PC-9 (cell line): ENCODE results near the gene CLCN2. TPM values are rescaled to one million over a fixed set of nuclear protein-coding genes. Genes with fewer than 3 reads are reported as not detected.

Experiments used
- BruUV-seq: library from RNA; stranded (reverse); fragments of 400-500 nt; replicated peaks from 2 replicates; lab custom pipeline; 2021; lab: Mats Ljungman, UMichigan
- CTCF ChIA-PET: fragments of 300-600 bp; sonication (Branson Sonifier 250); formaldehyde crosslinking; loops from one replicate; lab custom pipeline; 2022; ENCODE audit warnings: antibody characterized with exemption; lab: Charles Lee
- POLR2A ChIA-PET: fragments of 300-600 bp; sonication (Branson Sonifier 250); formaldehyde crosslinking; loops from one replicate; lab custom pipeline; 2022; ENCODE audit warnings: antibody characterized with exemption; ENCODE audit not compliant: unreplicated experiment; lab: Charles Lee
- DNase-seq, 2 experiments: peaks; one replicate each; pipeline versions ENCODE4 v3.0.0 to v3.0.0-alpha.2; 2015 to 2022; ENCODE audit warnings: mixed read lengths in 1 of 2
- H2AFZ ChIP-seq: fragments of 200-600 bp; sonication (generic); 2 replicates; pipeline ENCODE4 v1.8.1; 2017; ENCODE audit warnings: antibody characterized with exemption
- H3F3A ChIP-seq: fragments of 200-600 bp; sonication (generic); 2 replicates; pipeline ENCODE4 v1.8.1; 2017; ENCODE audit warnings: antibody characterized with exemption, mild to moderate bottlenecking, low read depth; ENCODE audit not compliant: insufficient read depth
- H3K27ac ChIP-seq: fragments of 200-600 bp; sonication (generic); 2 replicates; pipeline ENCODE4 v1.6.1; 2016; ENCODE audit warnings: mixed run types
- H3K27me3 ChIP-seq: fragments of 200-600 bp; sonication (generic); 2 replicates; pipeline ENCODE4 v1.6.1; 2016; ENCODE audit warnings: low read depth, mixed run types; ENCODE audit not compliant: insufficient read depth
- H3K36me3 ChIP-seq: fragments of 200-600 bp; sonication (generic); 2 replicates; pipeline ENCODE4 v1.6.1; 2016; ENCODE audit warnings: low read depth, mixed run types
- H3K4me1 ChIP-seq: fragments of 200-600 bp; sonication (generic); replicated peaks from 2 replicates; pipeline ENCODE4 v1.6.1; 2016; ENCODE audit warnings: mixed run types; ENCODE audit not compliant: insufficient read depth
- H3K4me2 ChIP-seq: fragments of 200-600 bp; sonication (generic); 2 replicates; pipeline ENCODE4 v1.6.1; 2017; ENCODE audit warnings: mixed run types
- H3K4me3 ChIP-seq: fragments of 200-600 bp; sonication (generic); 2 replicates; pipeline ENCODE4 v1.6.1; 2016; ENCODE audit warnings: mixed run types
- H3K79me2 ChIP-seq: fragments of 200-600 bp; sonication (generic); 2 replicates; pipeline ENCODE4 v1.6.1; 2017; ENCODE audit warnings: low read depth, mixed run types
- H3K9me2 ChIP-seq: fragments of 200-600 bp; sonication (generic); 2 replicates; pipeline ENCODE4 v1.8.1; 2017; ENCODE audit warnings: mild to moderate bottlenecking; ENCODE audit not compliant: insufficient read depth
- H3K9me3 ChIP-seq: fragments of 200-600 bp; sonication (generic); 2 replicates; pipeline ENCODE4 v1.8.1; 2016; ENCODE audit warnings: low read depth; ENCODE audit not compliant: insufficient read depth
- H4K20me1 ChIP-seq: fragments of 200-600 bp; sonication (generic); 2 replicates; pipeline ENCODE4 v1.8.1; 2017; ENCODE audit not compliant: insufficient read depth
- EZH2 ChIP-seq: fragments of 200-600 bp; sonication (generic); IDR thresholded peaks from 2 replicates; pipeline ENCODE4 v1.8.0; 2017; ENCODE audit warnings: antibody characterized with exemption, low read depth
- intact Hi-C: fragments of 100-400 bp; cut with micrococcal nuclease; formaldehyde crosslinking; loops from one replicate; pipeline ENCODE4 v1.10.0; 2022; ENCODE audit not compliant: unreplicated experiment
- total RNA-seq: library from RNA; stranded (reverse); gene quantifications from 2 replicates; pipeline ENCODE4 v1.2.3, GENCODE V29; 2021
- TF ChIP-seq, protein P1 (sequence below): fragments of 200-600 bp; sonication (generic); conservative IDR thresholded peaks from 2 replicates; pipeline ENCODE4 v1.6.1; 2017; ENCODE audit warnings: mixed run types, antibody characterized with exemption, mild to moderate bottlenecking, moderate library complexity

The CLCN2 gene
- total RNA-seq, 1 experiment from 2014 or later = 27.1 TPM

DNA sequence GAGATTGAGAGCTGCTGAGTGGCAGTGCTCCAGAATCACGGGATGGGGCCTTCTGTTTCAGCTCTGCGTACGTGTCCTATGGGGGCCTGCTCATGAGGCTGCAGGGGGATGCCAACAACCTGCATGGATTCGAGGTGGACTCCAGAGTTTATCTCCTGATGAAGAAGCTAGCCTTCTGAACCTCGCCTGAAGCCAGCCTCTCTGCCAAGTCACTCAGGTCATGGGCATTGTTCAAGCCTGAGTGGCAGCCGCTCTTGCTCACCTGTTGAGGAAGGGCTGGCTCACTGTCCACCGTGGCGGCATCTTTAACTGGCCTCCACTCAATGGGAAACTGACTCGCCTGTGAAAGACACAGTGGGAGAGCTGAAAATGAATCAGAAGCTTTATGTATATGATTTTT, 6.7 kb upstream of the CLCN2 start:
- BruUV-seq = no TSS peak
- peaks cover 25% of the 10 kb centered on the region for H3K36me3 ChIP-seq
- peaks cover 22% of the 10 kb centered on the region for H3K79me2 ChIP-seq
- intact Hi-C loops = no loop called here
- no peak for DNase-seq
- peaks cover 11% of the 10 kb centered on the region for H3K4me1 ChIP-seq
- H3K9me2 ChIP-seq = no peaks in the 10 kb centered on the region
- peaks cover 33% of the 10 kb centered on the region for H4K20me1 ChIP-seq
- CTCF ChIA-PET = no interaction called here
- H3K4me3 ChIP-seq = no peak overlapping the region
- H3K27me3 ChIP-seq = peaks cover 1% of the 10 kb centered on the region; the same call in 1 of the 2 replicates
- TF ChIP-seq, protein P1, sequence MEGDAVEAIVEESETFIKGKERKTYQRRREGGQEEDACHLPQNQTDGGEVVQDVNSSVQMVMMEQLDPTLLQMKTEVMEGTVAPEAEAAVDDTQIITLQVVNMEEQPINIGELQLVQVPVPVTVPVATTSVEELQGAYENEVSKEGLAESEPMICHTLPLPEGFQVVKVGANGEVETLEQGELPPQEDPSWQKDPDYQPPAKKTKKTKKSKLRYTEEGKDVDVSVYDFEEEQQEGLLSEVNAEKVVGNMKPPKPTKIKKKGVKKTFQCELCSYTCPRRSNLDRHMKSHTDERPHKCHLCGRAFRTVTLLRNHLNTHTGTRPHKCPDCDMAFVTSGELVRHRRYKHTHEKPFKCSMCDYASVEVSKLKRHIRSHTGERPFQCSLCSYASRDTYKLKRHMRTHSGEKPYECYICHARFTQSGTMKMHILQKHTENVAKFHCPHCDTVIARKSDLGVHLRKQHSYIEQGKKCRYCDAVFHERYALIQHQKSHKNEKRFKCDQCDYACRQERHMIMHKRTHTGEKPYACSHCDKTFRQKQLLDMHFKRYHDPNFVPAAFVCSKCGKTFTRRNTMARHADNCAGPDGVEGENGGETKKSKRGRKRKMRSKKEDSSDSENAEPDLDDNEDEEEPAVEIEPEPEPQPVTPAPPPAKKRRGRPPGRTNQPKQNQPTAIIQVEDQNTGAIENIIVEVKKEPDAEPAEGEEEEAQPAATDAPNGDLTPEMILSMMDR = no peak
- no peak for TF ChIP-seq EZH2
- H3K9me3 ChIP-seq = no peaks in the 10 kb centered on the region
- no peak overlapping the region for H2AFZ ChIP-seq
- H3F3A ChIP-seq = peaks cover 76% of the 10 kb centered on the region
- H3K27ac ChIP-seq = no peak overlapping the region
- POLR2A ChIA-PET = no interaction called here
- H3K4me2 ChIP-seq = no peak overlapping the region

DNA sequence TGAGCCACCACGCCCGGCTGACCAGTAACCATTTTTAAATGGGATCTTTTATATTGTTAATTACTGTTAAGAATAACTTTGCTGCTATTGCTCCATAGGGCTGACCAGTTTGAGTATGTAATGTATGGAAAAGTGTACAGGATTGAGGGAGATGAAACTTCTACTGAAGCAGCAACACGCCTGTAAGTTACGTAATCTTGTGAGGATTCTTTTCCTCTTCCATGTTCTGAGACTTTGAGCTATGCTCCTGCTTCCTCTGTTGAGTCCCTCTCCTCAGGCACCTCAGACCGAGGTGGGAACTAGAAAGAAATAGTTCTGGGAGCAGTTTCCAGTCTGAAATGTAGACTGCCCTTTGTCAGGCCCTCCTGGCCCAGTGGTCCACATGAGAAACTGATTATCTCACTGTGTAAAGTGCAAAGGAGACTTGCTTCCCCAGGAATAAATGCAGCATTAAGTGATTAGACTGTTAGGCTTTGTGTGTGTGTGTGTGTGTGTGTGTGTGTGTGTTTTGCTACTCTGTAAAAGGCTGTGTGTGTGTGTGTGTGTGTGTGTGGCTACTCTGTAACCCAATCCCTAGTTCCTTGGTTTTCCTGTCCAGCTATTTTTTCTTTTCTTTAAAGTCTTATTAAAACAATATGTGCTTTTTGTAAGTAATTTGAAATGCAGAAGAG, 5.3 kb upstream of the CLCN2 start:
- no peaks in the 10 kb centered on the region for H3K9me2 ChIP-seq
- H3K36me3 ChIP-seq = peaks cover 25% of the 10 kb centered on the region
- H3K79me2 ChIP-seq = peaks cover 22% of the 10 kb centered on the region
- no peak overlapping the region for H3K27ac ChIP-seq
- CTCF ChIA-PET = interaction anchor here (0.5 to 0.6 kb wide), 2 partner anchors 9 to 100 kb away, joined by 4 to 12 read pairs; no protein-coding TSS in a partner anchor
- peaks cover 11% of the 10 kb centered on the region for H3K4me1 ChIP-seq
- no peaks in the 10 kb centered on the region for H3K27me3 ChIP-seq
- H3F3A ChIP-seq = peaks cover 84% of the 10 kb centered on the region
- no peak for DNase-seq
- TF ChIP-seq EZH2 = no peak
- TF ChIP-seq, protein P1 = no peak
- H3K9me3 ChIP-seq = no peaks in the 10 kb centered on the region
- H3K4me3 ChIP-seq = no peak overlapping the region
- peaks cover 33% of the 10 kb centered on the region for H4K20me1 ChIP-seq
- no peak overlapping the region for H3K4me2 ChIP-seq
- POLR2A ChIA-PET = no interaction called here
- no TSS peak for BruUV-seq
- H2AFZ ChIP-seq = no peak overlapping the region
- intact Hi-C loops = no loop called here

DNA sequence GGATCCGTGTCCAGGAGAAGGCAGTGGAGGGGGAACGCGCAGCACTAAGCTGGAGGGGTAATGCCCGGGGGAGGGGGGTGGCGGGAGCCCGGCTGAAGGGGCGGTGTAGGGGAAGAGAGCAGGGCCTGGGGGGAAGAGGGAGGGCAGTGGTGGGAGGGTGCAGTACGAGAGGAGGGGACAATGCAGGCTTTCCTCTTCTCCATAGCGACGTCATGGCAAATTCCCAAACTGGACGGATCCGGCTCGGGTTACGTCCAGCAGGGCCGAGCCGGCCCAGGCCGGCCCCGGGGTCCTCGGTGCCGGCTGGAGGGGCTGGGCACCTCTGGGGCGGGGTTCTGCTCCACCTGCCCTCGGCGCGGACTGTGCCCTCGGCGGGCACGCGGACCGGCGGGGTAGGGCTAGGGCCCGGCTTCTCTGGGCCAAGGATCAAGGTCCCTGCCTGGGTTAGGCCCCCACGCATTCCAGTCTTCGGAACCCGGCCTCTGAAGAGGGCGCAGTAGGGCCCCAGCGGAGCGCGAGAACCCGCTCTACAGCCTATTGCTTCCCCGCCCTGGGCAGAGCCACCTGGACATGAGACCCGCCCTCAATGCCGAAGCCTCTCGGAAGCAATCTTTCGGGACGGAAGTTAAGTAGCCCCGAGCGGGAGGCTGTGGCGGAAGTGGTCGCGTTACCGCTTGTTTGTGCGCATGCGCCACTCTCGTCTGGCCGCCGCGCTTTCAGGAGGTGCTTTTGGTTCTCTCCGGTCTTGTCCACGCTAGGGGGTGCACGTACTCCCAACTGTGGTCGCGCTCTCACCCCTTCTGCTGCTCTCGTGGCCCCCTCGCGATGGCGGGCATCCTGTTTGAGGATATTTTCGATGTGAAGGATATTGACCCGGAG, 1.5 kb upstream of the CLCN2 start:
- H3K27ac ChIP-seq = peak overlapping the region; percentile 95
- H3K4me1 ChIP-seq = peaks cover 22% of the 10 kb centered on the region
- no TSS peak for BruUV-seq
- peaks cover 50% of the 10 kb centered on the region for H3F3A ChIP-seq
- H3K9me3 ChIP-seq = no peaks in the 10 kb centered on the region
- peaks cover 35% of the 10 kb centered on the region for H3K79me2 ChIP-seq
- TF ChIP-seq EZH2 = no peak
- TF ChIP-seq, protein P1 = peak; percentile 73
- CTCF ChIA-PET = interaction anchor here (0.5 to 2.8 kb wide), 6 partner anchors 9 to 787 kb away, joined by 3 to 7 read pairs (median 5); no protein-coding TSS in a partner anchor
- H3K4me3 ChIP-seq = peak overlapping the region; percentile 85
- H3K9me2 ChIP-seq = no peaks in the 10 kb centered on the region
- POLR2A ChIA-PET = interaction anchor here (0.6 to 1.0 kb wide), 7 partner anchors 8 to 228 kb away, joined by 3 to 36 read pairs (median 4); no protein-coding TSS in a partner anchor
- peak overlapping the region; percentile 99 for H3K4me2 ChIP-seq
- no peaks in the 10 kb centered on the region for H3K27me3 ChIP-seq
- H2AFZ ChIP-seq = peak overlapping the region; percentile 83
- peak; percentile 99 for DNase-seq
- intact Hi-C loops = loop anchor here (1.0 to 5.0 kb wide), 8 partner anchors 18 to 346 kb away; partner anchors contain the start of genes ABCC5, ALG3, EEF1AKMT4 and PSMD2
- peaks cover 23% of the 10 kb centered on the region for H4K20me1 ChIP-seq
- H3K36me3 ChIP-seq = peaks cover 17% of the 10 kb centered on the region
